Keratinocyte (primary cell): ENCODE measurements around the gene UNC13C. TPM values are rescaled to one million over a fixed set of nuclear protein-coding genes. Genes with fewer than 3 reads are reported as not detected.

Experiments
- DNase-seq: peaks from one replicate; pipeline ENCODE4 v3.0.0-alpha.2; 2011; ENCODE audit warnings: low read depth, missing footprints, low spot score
- FAIRE-seq: peaks from 2 replicates; lab custom pipeline; 2011; peaks lifted over from hg19 to GRCh38; lab: Jason Lieb, UNC
- H2AFZ ChIP-seq: 2 replicates; pipeline ENCODE4 v1.6.0; 2012; ENCODE audit warnings: low read length, control low read depth, inconsistent platforms; ENCODE audit not compliant: control insufficient read depth
- H3K27ac ChIP-seq: 2 replicates; pipeline ENCODE4 v1.5.1; 2011; ENCODE audit warnings: low read length; ENCODE audit not compliant: control insufficient read depth, insufficient read depth
- H3K27me3 ChIP-seq: 3 replicates; pipeline ENCODE4 v1.6.0; 2011; ENCODE audit warnings: low read length; ENCODE audit not compliant: control insufficient read depth, insufficient read depth; ENCODE audit errors: extremely low read depth
- H3K36me3 ChIP-seq, 2 experiments: 2 replicates in 1 of 2; 3 replicates in 1 of 2; pipeline ENCODE4 v1.5.1; 2011; ENCODE audit warnings: low read length in 2 of 2, mild to moderate bottlenecking in 1 of 2; ENCODE audit not compliant: control insufficient read depth in 2 of 2, insufficient read depth in 2 of 2; ENCODE audit errors: extremely low read depth in 1 of 2
- H3K4me1 ChIP-seq: 3 replicates; pipeline ENCODE4 v1.5.1; 2011; ENCODE audit warnings: low read length; ENCODE audit not compliant: control insufficient read depth, insufficient read depth; ENCODE audit errors: extremely low read depth
- H3K4me2 ChIP-seq: 3 replicates; pipeline ENCODE4 v1.6.0; 2011; ENCODE audit warnings: low read depth, low read length; ENCODE audit not compliant: control insufficient read depth, insufficient read depth; ENCODE audit errors: extremely low read depth
- H3K4me3 ChIP-seq, 3 experiments: fragments of 200-600 bp in 1 of 3; sonication (generic) in 1 of 3; 2 replicates in 2 of 3; 3 replicates in 1 of 3; pipeline ENCODE4 v1.5.1; 2011 to 2016; ENCODE audit warnings: low read length in 3 of 3, mild to moderate bottlenecking in 3 of 3, control low read depth in 2 of 3, inconsistent platforms in 1 of 3, low read depth in 1 of 3, mixed read lengths in 1 of 3, mixed run types in 1 of 3, moderate library complexity in 1 of 3; ENCODE audit not compliant: control insufficient read depth in 2 of 3, insufficient read depth in 2 of 3; ENCODE audit errors: extremely low read depth in 1 of 3
- H3K79me2 ChIP-seq: 2 replicates; pipeline ENCODE4 v1.6.0; 2012; ENCODE audit warnings: low read length; ENCODE audit not compliant: control insufficient read depth, insufficient read depth
- H3K9ac ChIP-seq: 3 replicates; pipeline ENCODE4 v1.6.0; 2011; ENCODE audit warnings: low read length; ENCODE audit not compliant: control insufficient read depth, insufficient read depth; ENCODE audit errors: extremely low read depth
- H3K9me1 ChIP-seq: 3 replicates; pipeline ENCODE4 v1.6.0; 2011; ENCODE audit warnings: low read length; ENCODE audit not compliant: control insufficient read depth, insufficient read depth; ENCODE audit errors: extremely low read depth
- H3K9me3 ChIP-seq: 2 replicates; pipeline ENCODE4 v1.5.1; 2012; ENCODE audit warnings: low read depth, low read length; ENCODE audit not compliant: control insufficient read depth
- H4K20me1 ChIP-seq: 3 replicates; pipeline ENCODE4 v1.6.0; 2011; ENCODE audit warnings: low read length; ENCODE audit not compliant: control insufficient read depth, insufficient read depth; ENCODE audit errors: extremely low read depth
- EZH2 ChIP-seq: IDR thresholded peaks from one replicate; pipeline ENCODE4 v1.6.1; 2012; ENCODE audit warnings: inconsistent platforms, mild to moderate bottlenecking, low read length, moderate library complexity
- dilution Hi-C: fragments of 300-500 bp; cut with MboI; formaldehyde crosslinking; loops from one replicate; pipeline ENCODE4 v1.7.0; 2020; ENCODE audit warnings: low sequenced_read_pairs; ENCODE audit not compliant: extremely low pct_ligation_motif_present
- polyA plus RNA-seq, 5 experiments: library from polyadenylated mRNA; depleted of rRNA in 3 of 5; stranded (reverse) in 3 of 5; stranded (forward) in 1 of 5; unstranded in 1 of 5; fragments of >200 nt; gene quantifications; 1 replicate in 1 of 5; 2 replicates in 3 of 5; 3 replicates in 1 of 5; pipeline versions ENCODE4 v1.2.1 to v1.2.3, GENCODE V29; 2011 to 2012; ENCODE audit warnings: missing spikeins in 2 of 5, low read depth in 1 of 5, low replicate concordance in 1 of 5
- TF ChIP-seq, protein P1 (sequence below), 3 experiments: IDR thresholded peaks in 1 of 3; conservative IDR thresholded peaks in 1 of 3; optimal IDR thresholded peaks in 1 of 3; 2 replicates in 2 of 3; 3 replicates in 1 of 3; pipeline versions ENCODE3 to v1.5.1; 2011; ENCODE audit warnings: low read length in 3 of 3, mild to moderate bottlenecking in 3 of 3, moderate library complexity in 2 of 3, control low read depth in 1 of 3, inconsistent platforms in 1 of 3; ENCODE audit not compliant: insufficient read depth in 2 of 3; ENCODE audit errors: extremely low read depth in 1 of 3

Gene UNC13C
- polyA plus RNA-seq, 1 donor (not counting 4 experiments of a cell fraction or from before 2014, with no cell fraction given) = not detected

DNA sequence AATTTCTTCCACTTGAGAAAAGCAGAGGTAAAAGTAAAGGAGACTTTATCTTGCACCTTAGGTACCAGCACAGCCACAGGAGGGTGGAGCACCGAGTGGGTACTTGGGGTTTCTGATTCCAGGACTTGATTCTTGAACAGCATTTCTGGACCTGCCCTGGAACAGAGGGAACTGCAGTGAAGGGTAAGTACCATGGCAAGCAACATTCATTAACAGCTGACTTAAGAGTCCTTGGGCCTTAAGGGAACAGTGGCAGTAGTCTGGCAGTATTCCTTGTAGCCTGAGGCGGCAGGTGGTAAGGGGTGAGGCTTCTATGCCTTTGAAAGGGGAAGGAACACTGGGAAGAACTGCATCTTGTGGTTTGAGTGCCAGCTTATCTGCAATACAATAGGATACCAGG lies 666.6 kb downstream of the UNC13C start:
- dilution Hi-C loops = no loop called here

DNA sequence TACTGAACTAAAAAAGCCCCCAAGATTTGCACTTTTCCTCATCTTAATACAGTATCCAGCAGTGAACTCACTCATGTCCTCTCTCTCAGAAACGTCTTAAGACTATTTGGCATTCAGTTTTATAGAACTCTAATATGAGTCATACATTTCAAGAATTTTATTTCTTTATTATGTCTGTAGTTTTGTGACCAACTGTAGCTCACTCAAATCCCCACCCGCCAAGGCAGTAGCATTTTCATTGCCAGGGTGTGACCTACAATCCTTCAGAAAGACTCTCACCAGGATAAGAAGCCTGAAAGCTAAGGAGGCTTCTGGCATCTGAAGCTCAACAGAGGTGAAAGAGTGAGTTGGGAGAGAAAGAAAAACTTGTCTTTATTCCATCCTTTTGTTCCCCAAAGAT lies 681.4 kb downstream of the UNC13C start:
- no peak overlapping the region for H3K4me3 ChIP-seq
- no peak overlapping the region for H2AFZ ChIP-seq
- no peaks in the 10 kb centered on the region for H4K20me1 ChIP-seq
- no peak overlapping the region for H3K27ac ChIP-seq
- no peak overlapping the region for H3K9ac ChIP-seq
- no peak for FAIRE-seq
- DNase-seq = no peak
- no peaks in the 10 kb centered on the region for H3K79me2 ChIP-seq
- H3K27me3 ChIP-seq = no peaks in the 10 kb centered on the region
- TF ChIP-seq EZH2 = no peak
- TF ChIP-seq, protein P1, sequence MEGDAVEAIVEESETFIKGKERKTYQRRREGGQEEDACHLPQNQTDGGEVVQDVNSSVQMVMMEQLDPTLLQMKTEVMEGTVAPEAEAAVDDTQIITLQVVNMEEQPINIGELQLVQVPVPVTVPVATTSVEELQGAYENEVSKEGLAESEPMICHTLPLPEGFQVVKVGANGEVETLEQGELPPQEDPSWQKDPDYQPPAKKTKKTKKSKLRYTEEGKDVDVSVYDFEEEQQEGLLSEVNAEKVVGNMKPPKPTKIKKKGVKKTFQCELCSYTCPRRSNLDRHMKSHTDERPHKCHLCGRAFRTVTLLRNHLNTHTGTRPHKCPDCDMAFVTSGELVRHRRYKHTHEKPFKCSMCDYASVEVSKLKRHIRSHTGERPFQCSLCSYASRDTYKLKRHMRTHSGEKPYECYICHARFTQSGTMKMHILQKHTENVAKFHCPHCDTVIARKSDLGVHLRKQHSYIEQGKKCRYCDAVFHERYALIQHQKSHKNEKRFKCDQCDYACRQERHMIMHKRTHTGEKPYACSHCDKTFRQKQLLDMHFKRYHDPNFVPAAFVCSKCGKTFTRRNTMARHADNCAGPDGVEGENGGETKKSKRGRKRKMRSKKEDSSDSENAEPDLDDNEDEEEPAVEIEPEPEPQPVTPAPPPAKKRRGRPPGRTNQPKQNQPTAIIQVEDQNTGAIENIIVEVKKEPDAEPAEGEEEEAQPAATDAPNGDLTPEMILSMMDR (optimal IDR thresholded peaks at IDR 0.05 in 1 of 3, IDR thresholded peaks at IDR 0.05 in 1 of 3, conservative IDR thresholded peaks at IDR 0.05 in 1 of 3; ENCODE audit: extremely low read depth in 1 of 3, insufficient read depth in 2 of 3, low read length in 3 of 3) = no peak
- dilution Hi-C loops = no loop called here
- no peaks in the 10 kb centered on the region for H3K4me1 ChIP-seq
- H3K9me3 ChIP-seq = no peaks in the 10 kb centered on the region
- no peak overlapping the region for H3K4me2 ChIP-seq
- H3K9me1 ChIP-seq = no peaks in the 10 kb centered on the region
- H3K36me3 ChIP-seq = no peaks in the 10 kb centered on the region

More for the DNA sequence above, 666.6 kb downstream of the UNC13C start:
- no peak overlapping the region for H2AFZ ChIP-seq
- H3K79me2 ChIP-seq = no peaks in the 10 kb centered on the region
- TF ChIP-seq, protein P1 (optimal IDR thresholded peaks at IDR 0.05 in 1 of 3, IDR thresholded peaks at IDR 0.05 in 1 of 3, conservative IDR thresholded peaks at IDR 0.05 in 1 of 3; ENCODE audit: extremely low read depth in 1 of 3, insufficient read depth in 2 of 3, low read length in 3 of 3) = no peak
- TF ChIP-seq EZH2 = no peak
- no peak overlapping the region for H3K9ac ChIP-seq
- no peaks in the 10 kb centered on the region for H3K27me3 ChIP-seq
- H4K20me1 ChIP-seq = no peaks in the 10 kb centered on the region
- DNase-seq (no peak), FAIRE-seq (no peak)
- H3K4me2 ChIP-seq = no peak overlapping the region
- no peak overlapping the region for H3K27ac ChIP-seq
- H3K9me1 ChIP-seq = no peaks in the 10 kb centered on the region
- no peaks in the 10 kb centered on the region for H3K9me3 ChIP-seq
- H3K36me3 ChIP-seq = no peaks in the 10 kb centered on the region
- H3K4me1 ChIP-seq = no peaks in the 10 kb centered on the region
- no peak overlapping the region for H3K4me3 ChIP-seq
